Testis (tissue), 2 donors: ENCODE results near the gene AKIP1.

Source experiments
- POLR2A ChIP-seq: fragments of 450-650 bp; IDR thresholded peaks from one replicate; pipeline ENCODE4 v1.6.1; 2017; ENCODE audit warnings: antibody characterized with exemption, mild to moderate bottlenecking, moderate library complexity
- TF ChIP-seq, protein P1 (sequence below), 3 experiments: fragments of 450-650 bp in 2 of 3; fragments of 200-600 bp in 1 of 3; sonication (generic) in 1 of 3; IDR thresholded peaks; one replicate each; pipeline ENCODE4 v1.5.1; 2016 to 2019; ENCODE audit warnings: antibody characterized with exemption in 3 of 3, mild to moderate bottlenecking in 2 of 3, moderate library complexity in 1 of 3

DNA sequence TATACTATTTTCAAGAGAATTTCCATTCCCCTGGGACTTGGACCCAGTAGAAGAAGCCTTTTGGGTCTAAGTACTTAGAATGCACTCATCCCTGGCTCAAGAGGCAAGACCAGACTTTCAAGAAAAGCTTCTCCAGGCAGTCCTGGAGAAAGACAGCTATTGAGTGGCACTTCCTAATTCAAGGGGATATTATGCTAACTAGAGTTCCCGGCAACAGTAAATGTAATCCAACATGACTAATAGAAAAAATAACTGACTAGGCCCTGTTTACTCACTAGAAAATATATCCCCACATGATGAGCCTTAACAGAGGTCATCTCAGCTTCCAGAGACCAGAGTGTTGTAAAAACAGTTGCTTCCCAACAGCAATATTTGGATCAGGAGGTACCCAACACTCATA lies 47.2 kb upstream of the AKIP1 start:
- TF ChIP-seq, protein P1, sequence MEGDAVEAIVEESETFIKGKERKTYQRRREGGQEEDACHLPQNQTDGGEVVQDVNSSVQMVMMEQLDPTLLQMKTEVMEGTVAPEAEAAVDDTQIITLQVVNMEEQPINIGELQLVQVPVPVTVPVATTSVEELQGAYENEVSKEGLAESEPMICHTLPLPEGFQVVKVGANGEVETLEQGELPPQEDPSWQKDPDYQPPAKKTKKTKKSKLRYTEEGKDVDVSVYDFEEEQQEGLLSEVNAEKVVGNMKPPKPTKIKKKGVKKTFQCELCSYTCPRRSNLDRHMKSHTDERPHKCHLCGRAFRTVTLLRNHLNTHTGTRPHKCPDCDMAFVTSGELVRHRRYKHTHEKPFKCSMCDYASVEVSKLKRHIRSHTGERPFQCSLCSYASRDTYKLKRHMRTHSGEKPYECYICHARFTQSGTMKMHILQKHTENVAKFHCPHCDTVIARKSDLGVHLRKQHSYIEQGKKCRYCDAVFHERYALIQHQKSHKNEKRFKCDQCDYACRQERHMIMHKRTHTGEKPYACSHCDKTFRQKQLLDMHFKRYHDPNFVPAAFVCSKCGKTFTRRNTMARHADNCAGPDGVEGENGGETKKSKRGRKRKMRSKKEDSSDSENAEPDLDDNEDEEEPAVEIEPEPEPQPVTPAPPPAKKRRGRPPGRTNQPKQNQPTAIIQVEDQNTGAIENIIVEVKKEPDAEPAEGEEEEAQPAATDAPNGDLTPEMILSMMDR (IDR thresholded peaks at IDR 0.05) = no peak
- no peak for TF ChIP-seq POLR2A
